Ramos (cell line): ENCODE results near the gene NQO2.
"Not testable (repeated sequence)": the region's sequence is repeated elsewhere in the genome, so short reads cannot be mapped to it uniquely, and the experiment has no call there.

Experiments
- in situ Hi-C: fragments of 300-500 bp; cut with MboI; formaldehyde crosslinking; loops from one replicate; pipeline ENCODE4 v1.14.3; 2022; ENCODE audit warnings: low sequenced_read_pairs; ENCODE audit not compliant: unreplicated experiment

The NQO2 gene

GRCh38 chr6:2988094-2988425 is 11.6 kb upstream of the NQO2 start:
- in situ Hi-C loops: loop anchor here (25.0 kb wide), 1 partner anchor 749 kb away; no protein-coding TSS in a partner anchor

- in situ Hi-C loops: loop anchor here (25.0 kb wide), 1 partner anchor 749 kb away; no protein-coding TSS in a partner anchor
These were observed 11.0 kb upstream of the NQO2 start for GRCh38 chr6:2988426-2989331.

GRCh38 chr6:2989332-2990247 is 10.1 kb upstream of the NQO2 start:
- in situ Hi-C loops: loop anchor here (10.0 to 25.0 kb wide), 2 partner anchors 265 to 748 kb away; partner anchors contain the start of gene PSMG4

- in situ Hi-C loops: loop anchor here (10.0 to 25.0 kb wide), 2 partner anchors 264 to 747 kb away; partner anchors contain the start of gene PSMG4
These were observed 9.3 kb upstream of the NQO2 start for GRCh38 chr6:2990248-2990931.

GRCh38 chr6:2990932-2991506 is 8.7 kb upstream of the NQO2 start:
- in situ Hi-C loops: loop anchor here (10.0 to 25.0 kb wide), 2 partner anchors 264 to 746 kb away; partner anchors contain the start of gene PSMG4

GRCh38 chr6:2992330-2992979 is 7.2 kb upstream of the NQO2 start:
- in situ Hi-C loops: loop anchor here (10.0 to 25.0 kb wide), 2 partner anchors 262 to 745 kb away; partner anchors contain the start of gene PSMG4

- in situ Hi-C loops: loop anchor here (10.0 to 25.0 kb wide), 2 partner anchors 261 to 743 kb away; partner anchors contain the start of gene PSMG4
These were observed 5.9 kb upstream of the NQO2 start for GRCh38 chr6:2993755-2994317.

- in situ Hi-C loops: loop anchor here (5.0 to 25.0 kb wide), 3 partner anchors 49 to 739 kb away; partner anchors contain the start of gene PSMG4
These were observed 1.3 kb upstream of the NQO2 start for GRCh38 chr6:2998249-2998997.

- in situ Hi-C loops: loop anchor here (5.0 to 25.0 kb wide), 3 partner anchors 48 to 738 kb away; partner anchors contain the start of gene PSMG4
These were observed 586 bp upstream of the NQO2 start for GRCh38 chr6:2998998-2999617.

- in situ Hi-C loops: no loop called here
These were observed 1.6 kb downstream of the NQO2 start for GRCh38 chr6:3001146-3001772.

GRCh38 chr6:3001773-3002293 is 2.1 kb downstream of the NQO2 start:
- in situ Hi-C loops: no loop called here

- in situ Hi-C loops: not testable (repeated sequence)
These were observed 3.5 kb downstream of the NQO2 start for GRCh38 chr6:3003226-3003625.

GRCh38 chr6:3005077-3005476 is 5.4 kb downstream of the NQO2 start:
- in situ Hi-C loops: no loop called here

- in situ Hi-C loops: no loop called here
These were observed 6.2 kb downstream of the NQO2 start for GRCh38 chr6:3005874-3006273.

GRCh38 chr6:3006476-3006875 is 6.8 kb downstream of the NQO2 start:
- in situ Hi-C loops: no loop called here

GRCh38 chr6:3007571-3007970 is 7.9 kb downstream of the NQO2 start:
- in situ Hi-C loops: no loop called here
